ENCODE results near the gene LHFPL2. TPM values are rescaled to one million over a fixed set of nuclear protein-coding genes. Genes with fewer than 3 reads are reported as not detected.
"Not testable (repeated sequence)": the region's sequence is repeated elsewhere in the genome, so short reads cannot be mapped to it uniquely, and the experiment has no call there.

The LHFPL2 gene
- total and polyA plus RNA-seq, 7 donors, result 1.1 to 6.4 (median 3.6) TPM

GRCh38 chr5:78679905-78680304 lies 31.3 kb upstream of the LHFPL2 start:
- no peaks in the 10 kb centered on the region for H3K36me3 ChIP-seq (ENCODE audit: insufficient read depth in 1 of 2, low read depth in 1 of 2)
- ATAC-seq (no peak), DNase-seq (no peak)
- WGBS, 3 donors, result 94 to 99% (median 96%) methylated on average over 5 of the region's 5 CpGs
- H3K4me3 ChIP-seq, result no peak overlapping the region
- intact Hi-C loops (cut with DNase I), result no loop called here
- H3K4me1 ChIP-seq, result no peaks in the 10 kb centered on the region
- H3K27ac ChIP-seq, result no peak overlapping the region
- H3K27me3 ChIP-seq (ENCODE audit: insufficient read depth in 3 of 3, low read length in 2 of 3), result no peaks in the 10 kb centered on the region
- TF ChIP-seq CTCF (IDR thresholded peaks at IDR 0.05), result no peak
- no peaks in the 10 kb centered on the region for H3K9me3 ChIP-seq

- Histone ChIP-seq H3K4me3 (no peak overlapping the region), H3K9me3 (no peaks in the 10 kb centered on the region), H3K36me3 (ENCODE audit: insufficient read depth in 1 of 2, low read depth in 1 of 2) (no peaks in the 10 kb centered on the region), H3K27me3 (ENCODE audit: insufficient read depth in 3 of 3, low read length in 2 of 3) (no peaks in the 10 kb centered on the region), H3K27ac (peak overlapping the region; percentile 56), H3K4me1 (no peaks in the 10 kb centered on the region)
- no peak for TF ChIP-seq CTCF (IDR thresholded peaks at IDR 0.05)
- WGBS, 3 donors, result 28 to 43% (median 32%) methylated on average over 6 of the region's 6 CpGs
- intact Hi-C loops (cut with DNase I), result no loop called here
- peak; percentile 65 to 76 for DNase-seq
- ATAC-seq, result peak; percentile 44 to 76 (median 63)
Measured at GRCh38 chr5:78677777-78678668, 29.5 kb upstream of the LHFPL2 start.

GRCh38 chr5:78675956-78676730 lies 27.6 kb upstream of the LHFPL2 start:
- Histone ChIP-seq H3K36me3 (ENCODE audit: insufficient read depth in 1 of 2, low read depth in 1 of 2) (no peaks in the 10 kb centered on the region), H3K4me1 (no peaks in the 10 kb centered on the region), H3K27me3 (ENCODE audit: insufficient read depth in 3 of 3, low read length in 2 of 3) (no peaks in the 10 kb centered on the region), H3K27ac (no peak overlapping the region), H3K9me3 (no peaks in the 10 kb centered on the region), H3K4me3 (no peak overlapping the region)
- intact Hi-C loops (cut with DNase I), result no loop called here
- DNase-seq (no peak), ATAC-seq (no peak)
- WGBS, 3 donors, result 87 to 90% (median 89%) methylated on average over 6 of the region's 6 CpGs
- no peak for TF ChIP-seq CTCF (IDR thresholded peaks at IDR 0.05)

- DNase-seq; ATAC-seq; intact Hi-C loops (cut with DNase I); H3K36me3 ChIP-seq (ENCODE audit: insufficient read depth in 1 of 2, low read depth in 1 of 2); H3K4me3 ChIP-seq; H3K4me1 ChIP-seq; H3K27me3 ChIP-seq (ENCODE audit: insufficient read depth in 3 of 3, low read length in 2 of 3); H3K27ac ChIP-seq; H3K9me3 ChIP-seq: not testable (repeated sequence)
Measured at GRCh38 chr5:78673827-78674226, 25.3 kb upstream of the LHFPL2 start.

- H3K4me3 ChIP-seq, result no peak overlapping the region
- no peak for ATAC-seq
- no peaks in the 10 kb centered on the region for H3K9me3 ChIP-seq
- no peak overlapping the region for H3K27ac ChIP-seq
- 92 to 98% (median 97%) methylated on average over 2 of the region's 2 CpGs for WGBS, 3 donors
- no peak for TF ChIP-seq CTCF (IDR thresholded peaks at IDR 0.05)
- H3K36me3 ChIP-seq (ENCODE audit: insufficient read depth in 1 of 2, low read depth in 1 of 2), result no peaks in the 10 kb centered on the region
- intact Hi-C loops (cut with DNase I), result no loop called here
- DNase-seq, result no peak
- H3K27me3 ChIP-seq (ENCODE audit: insufficient read depth in 3 of 3, low read length in 2 of 3), result no peaks in the 10 kb centered on the region
- no peaks in the 10 kb centered on the region for H3K4me1 ChIP-seq
Measured at GRCh38 chr5:78672154-78672553, 23.6 kb upstream of the LHFPL2 start.
